Lower lobe of right lung (tissue), 2 donors: ENCODE data around the gene GRIK4. TPM values are rescaled to one million over a fixed set of nuclear protein-coding genes. Genes with fewer than 3 reads are reported as not detected.

Experiments
- ATAC-seq, 2 donors: fragments of 200-7000 bp; cut with Tn5 transposase; one replicate each; pipeline ENCODE4 v1.9.1; 2020 to 2022; ENCODE audit warnings: mild to moderate bottlenecking in 2 of 2, moderate library complexity in 2 of 2
- DNase-seq: peaks from one replicate; pipeline ENCODE4 v3.0.0-alpha.2; 2020
- H3K27ac ChIP-seq: fragments of 200-600 bp; one replicate; pipeline ENCODE4 v1.8.0; 2022
- H3K27me3 ChIP-seq: fragments of 200-600 bp; one replicate; pipeline ENCODE4 v1.8.0; 2022; ENCODE audit warnings: low read depth
- H3K36me3 ChIP-seq: fragments of 200-600 bp; one replicate; pipeline ENCODE4 v1.8.0; 2022; ENCODE audit warnings: mild to moderate bottlenecking
- H3K4me1 ChIP-seq: fragments of 200-600 bp; one replicate; pipeline ENCODE4 v1.8.0; 2022
- H3K4me3 ChIP-seq: fragments of 200-600 bp; one replicate; pipeline ENCODE4 v1.8.0; 2022; ENCODE audit warnings: mild to moderate bottlenecking
- H3K9me3 ChIP-seq: fragments of 200-600 bp; one replicate; pipeline ENCODE4 v1.8.0; 2022
- CTCF ChIP-seq: fragments of 200-600 bp; IDR thresholded peaks from one replicate; pipeline ENCODE4 v1.8.0; 2022; ENCODE audit warnings: antibody characterized with exemption, mild to moderate bottlenecking
- intact Hi-C: fragments of 100-400 bp; cut with DNase I; formaldehyde crosslinking; loops from one replicate; pipeline ENCODE4 v1.11.0; 2022
- total RNA-seq: library from RNA; stranded (reverse); fragmentation: NEBNext Ultra II Directional; extraction: Animal tissue kit (Norgen Biotek cat#: 25700); gene quantifications from one replicate; pipeline ENCODE4 v1.2.1, GENCODE V29; 2021
- donor health status: DM: no; HTN: yes; CAD: no; lungs with severe emphysema.

Gene GRIK4
- total RNA-seq, 1 donor from 2014 or later = 2.2 TPM

- no peak for TF ChIP-seq CTCF
- H3K9me3 ChIP-seq = no peaks in the 10 kb centered on the region
- no peaks in the 10 kb centered on the region for H3K4me1 ChIP-seq
- no peaks in the 10 kb centered on the region for H3K36me3 ChIP-seq
- H3K4me3 ChIP-seq = no peak overlapping the region
- no peak overlapping the region for H3K27ac ChIP-seq
- no peaks in the 10 kb centered on the region for H3K27me3 ChIP-seq
- no peak for ATAC-seq
- no peak for DNase-seq
- intact Hi-C loops = no loop called here
Measured at GRCh38 chr11:120931057-120931779, 419.7 kb downstream of the GRIK4 start.

- Histone ChIP-seq H3K4me1 (no peaks in the 10 kb centered on the region), H3K36me3 (no peaks in the 10 kb centered on the region), H3K27me3 (no peaks in the 10 kb centered on the region), H3K9me3 (no peaks in the 10 kb centered on the region), H3K27ac (no peak overlapping the region), H3K4me3 (no peak overlapping the region)
- no peak for TF ChIP-seq CTCF
- DNase-seq (no peak), ATAC-seq (no peak)
- intact Hi-C loops = no loop called here
Measured at GRCh38 chr11:120932305-120932915, 420.9 kb downstream of the GRIK4 start.

GRCh38 chr11:120936356-120936755 is 424.8 kb downstream of the GRIK4 start:
- H3K4me3 ChIP-seq = no peak overlapping the region
- no peak for ATAC-seq
- H3K9me3 ChIP-seq = no peaks in the 10 kb centered on the region
- H3K36me3 ChIP-seq = no peaks in the 10 kb centered on the region
- intact Hi-C loops = no loop called here
- DNase-seq = no peak
- TF ChIP-seq CTCF = no peak
- H3K27me3 ChIP-seq = no peaks in the 10 kb centered on the region
- H3K27ac ChIP-seq = no peak overlapping the region
- H3K4me1 ChIP-seq = no peaks in the 10 kb centered on the region

- H3K27ac ChIP-seq = no peak overlapping the region
- ATAC-seq = no peak
Measured at GRCh38 chr11:120937501-120937900, 426.0 kb downstream of the GRIK4 start.

GRCh38 chr11:120938260-120938659 is 426.7 kb downstream of the GRIK4 start:
- Histone ChIP-seq H3K4me3 (no peak overlapping the region), H3K36me3 (no peaks in the 10 kb centered on the region), H3K27ac (no peak overlapping the region), H3K4me1 (no peaks in the 10 kb centered on the region), H3K27me3 (no peaks in the 10 kb centered on the region), H3K9me3 (no peaks in the 10 kb centered on the region)
- TF ChIP-seq CTCF = no peak
- DNase-seq = no peak
- intact Hi-C loops = no loop called here
- ATAC-seq = no peak

More at GRCh38 chr11:120937501-120937900, 426.0 kb downstream of the GRIK4 start:
- H3K9me3 ChIP-seq = no peaks in the 10 kb centered on the region
- no peak for DNase-seq
- TF ChIP-seq CTCF = no peak
- no peak overlapping the region for H3K4me3 ChIP-seq
- H3K36me3 ChIP-seq = no peaks in the 10 kb centered on the region
- no peaks in the 10 kb centered on the region for H3K27me3 ChIP-seq
- intact Hi-C loops = no loop called here
- H3K4me1 ChIP-seq = no peaks in the 10 kb centered on the region
